Measurements from ENCODE around the gene SWAP70. TPM values are rescaled to one million over a fixed set of nuclear protein-coding genes. Genes with fewer than 3 reads are reported as not detected.

SWAP70 gene
- total and polyA plus RNA-seq, 10 of the 15 experiments (the other 5 are each of a cell fraction or from before 2014, with no cell fraction given) = 20.6 to 62.4 (median 41.7) TPM

GRCh38 chr11:9757809-9758636 is 94.1 kb downstream of the SWAP70 start (continued):
- TF ChIP-seq, protein P1, sequence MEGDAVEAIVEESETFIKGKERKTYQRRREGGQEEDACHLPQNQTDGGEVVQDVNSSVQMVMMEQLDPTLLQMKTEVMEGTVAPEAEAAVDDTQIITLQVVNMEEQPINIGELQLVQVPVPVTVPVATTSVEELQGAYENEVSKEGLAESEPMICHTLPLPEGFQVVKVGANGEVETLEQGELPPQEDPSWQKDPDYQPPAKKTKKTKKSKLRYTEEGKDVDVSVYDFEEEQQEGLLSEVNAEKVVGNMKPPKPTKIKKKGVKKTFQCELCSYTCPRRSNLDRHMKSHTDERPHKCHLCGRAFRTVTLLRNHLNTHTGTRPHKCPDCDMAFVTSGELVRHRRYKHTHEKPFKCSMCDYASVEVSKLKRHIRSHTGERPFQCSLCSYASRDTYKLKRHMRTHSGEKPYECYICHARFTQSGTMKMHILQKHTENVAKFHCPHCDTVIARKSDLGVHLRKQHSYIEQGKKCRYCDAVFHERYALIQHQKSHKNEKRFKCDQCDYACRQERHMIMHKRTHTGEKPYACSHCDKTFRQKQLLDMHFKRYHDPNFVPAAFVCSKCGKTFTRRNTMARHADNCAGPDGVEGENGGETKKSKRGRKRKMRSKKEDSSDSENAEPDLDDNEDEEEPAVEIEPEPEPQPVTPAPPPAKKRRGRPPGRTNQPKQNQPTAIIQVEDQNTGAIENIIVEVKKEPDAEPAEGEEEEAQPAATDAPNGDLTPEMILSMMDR (IDR thresholded peaks at IDR 0.05 in 2 of 3, conservative IDR thresholded peaks at IDR 0.05 in 1 of 3; ENCODE audit: control insufficient read depth in 2 of 3, extremely low read depth in 1 of 3, insufficient read depth in 1 of 3, low read depth in 3 of 3, low read length in 3 of 3) = peak; percentile 70 to 87 (median 83); a peak in 5 of 6 replicates
- 0 out of 2 replicates have a peak, but pooled peaks have one; percentile 22 for TF ChIP-seq ZNF24 (IDR thresholded peaks at IDR 0.05)
- no peak for TF ChIP-seq CHD4 (IDR thresholded peaks at IDR 0.05)
- peak; percentile 50; the same call in 1 of the 2 replicates for TF ChIP-seq SMC3 (IDR thresholded peaks at IDR 0.05; ENCODE audit: borderline replicate concordance, low read length)
- TF ChIP-seq CBX3 (IDR thresholded peaks at IDR 0.05; ENCODE audit: borderline replicate concordance, low read depth) = no peak
- no peak for TF ChIP-seq TAF1 (IDR thresholded peaks at IDR 0.05; ENCODE audit: borderline replicate concordance, low read depth, low read length)
- no peak for TF ChIP-seq KLF5 (IDR thresholded peaks at IDR 0.05; ENCODE audit: partially characterized antibody)

All from GM12878 (cell line).